GM12875 (cell line): ENCODE results near the gene HDAC9.

Experiments
- H3K4me3 ChIP-seq: one replicate; pipeline ENCODE4 v1.5.1; 2011; ENCODE audit warnings: low read depth, low read length, control low read depth
- CTCF ChIP-seq: IDR thresholded peaks from 2 replicates; pipeline ENCODE4 v1.5.1; 2011; ENCODE audit warnings: low read depth, mild to moderate bottlenecking, control low read depth, inconsistent platforms, low read length, moderate library complexity, borderline replicate concordance; ENCODE audit not compliant: insufficient read depth

Gene HDAC9

GRCh38 chr7:18855796-18856195, 360.2 kb downstream of the HDAC9 start:
- H3K4me3 ChIP-seq, result no peak overlapping the region
- no peak for TF ChIP-seq CTCF

- no peak overlapping the region for H3K4me3 ChIP-seq
- TF ChIP-seq CTCF, result no peak
Measured at GRCh38 chr7:18858232-18858631, 362.7 kb downstream of the HDAC9 start.

- H3K4me3 ChIP-seq, result no peak overlapping the region
- no peak for TF ChIP-seq CTCF
Measured at GRCh38 chr7:18859318-18859717, 363.8 kb downstream of the HDAC9 start.

- TF ChIP-seq CTCF, result no peak
- no peak overlapping the region for H3K4me3 ChIP-seq
Measured at GRCh38 chr7:18860221-18860620, 364.7 kb downstream of the HDAC9 start.

- H3K4me3 ChIP-seq, result no peak overlapping the region
- no peak for TF ChIP-seq CTCF
Measured at GRCh38 chr7:18861514-18862118, 366.1 kb downstream of the HDAC9 start.

GRCh38 chr7:18864967-18865366, 369.4 kb downstream of the HDAC9 start:
- no peak for TF ChIP-seq CTCF
- H3K4me3 ChIP-seq, result no peak overlapping the region

- H3K4me3 ChIP-seq, result no peak overlapping the region
- TF ChIP-seq CTCF, result no peak
Measured at GRCh38 chr7:18866359-18867036, 370.9 kb downstream of the HDAC9 start.
